Measurements from ENCODE around the gene CEP104. TPM values are rescaled to one million over a fixed set of nuclear protein-coding genes. Genes with fewer than 3 reads are reported as not detected.

Gene CEP104
- total and polyA plus RNA-seq, 10 of the 15 experiments (the other 5 are each of a cell fraction or from before 2014, with no cell fraction given) = 7.2 to 34.8 (median 19.3) TPM

- TF ChIP-seq ZNF687 (IDR thresholded peaks at IDR 0.05) (no peak), MEF2A (IDR thresholded peaks at IDR 0.05; ENCODE audit: insufficient read depth, low read depth, low read length) (no peak), IKZF1 (conservative IDR thresholded peaks at IDR 0.05) (no peak)
These were observed 9.9 kb downstream of the CEP104 start (continued) for GRCh38 chr1:3847081-3847480.

- no peak for TF ChIP-seq GABPA (IDR thresholded peaks at IDR 0.05; ENCODE audit: low read depth)
- TF ChIP-seq ZNF217 (IDR thresholded peaks at IDR 0.05) = no peak
- no peak for TF ChIP-seq STAT1 (conservative IDR thresholded peaks at IDR 0.05)
- SMC1A ChIA-PET (ENCODE audit: uncharacterized antibody, unreplicated experiment) = no interaction called here
- H3K79me2 ChIP-seq (ENCODE audit: control insufficient read depth, insufficient read depth, low read length) = no peaks in the 10 kb centered on the region
- H3K27ac ChIP-seq (ENCODE audit: control insufficient read depth, insufficient read depth) = no peak overlapping the region
- intact Hi-C loops (cut with micrococcal nuclease; ENCODE audit: unreplicated experiment) = no loop called here
- H2AFZ ChIP-seq (ENCODE audit: control insufficient read depth, low read depth, low read length) = no peak overlapping the region
- H3K4me3 ChIP-seq = no peak overlapping the region
- CTCF ChIA-PET = interaction anchor here (0.7 kb wide), 1 partner anchor 10 kb away, joined by 5 read pairs; no protein-coding TSS in a partner anchor
- peaks cover 3 to 17% of the 10 kb centered on the region in 2 experiments for H3K36me3 ChIP-seq (ENCODE audit: control insufficient read depth in 2 of 2, insufficient read depth in 2 of 2, low read length in 1 of 2)
- H3K9me3 ChIP-seq (replicated peaks; ENCODE audit: control insufficient read depth, insufficient read depth, low read length) = no peaks in the 10 kb centered on the region
- H3K4me2 ChIP-seq (ENCODE audit: control insufficient read depth, insufficient read depth) = no peak overlapping the region
- H3K4me1 ChIP-seq (ENCODE audit: control insufficient read depth, insufficient read depth, low read length) = no peaks in the 10 kb centered on the region
- POLR2A ChIA-PET = interaction anchor here (0.8 kb wide), 1 partner anchor 10 kb away, joined by 3 read pairs; no protein-coding TSS in a partner anchor
- FAIRE-seq = no peak
- H3K9ac ChIP-seq (ENCODE audit: control insufficient read depth, insufficient read depth, low read length) = no peak overlapping the region
- ATAC-seq = no peak
- 95% methylated on average over 3 of the region's 3 CpGs for WGBS (ENCODE audit: insufficient coverage, insufficient replicate concordance, low lambda C conversion rate, missing lambda C conversion rate)
- no peaks in the 10 kb centered on the region for H3K27me3 ChIP-seq (replicated peaks in 1 of 2; ENCODE audit: control insufficient read depth in 2 of 2, insufficient read depth in 2 of 2, low read length in 1 of 2)
- no TSS peak for BruUV-seq (replicated peaks)
- no peaks in the 10 kb centered on the region for H4K20me1 ChIP-seq (ENCODE audit: control insufficient read depth, insufficient read depth)
- in situ Hi-C loops (cut with MboI) = no loop called here
- no peak for DNase-seq (ENCODE audit: low read depth, low spot score)
- RAD21 ChIA-PET (ENCODE audit: unreplicated experiment) = interaction anchor here (0.6 kb wide), 1 partner anchor 277 kb away, joined by 3 read pairs; no protein-coding TSS in a partner anchor
These were observed 10.5 kb downstream of the CEP104 start for GRCh38 chr1:3846541-3846940.
